H1 (cell line): Measurements from ENCODE around the gene ATP7A. TPM values are rescaled to one million over a fixed set of nuclear protein-coding genes. Genes with fewer than 3 reads are reported as not detected.

ENCODE experiments used
- CTCF ChIA-PET: fragments of 300-600 bp; sonication (Branson Sonifier 250); formaldehyde crosslinking; loops from one replicate; lab custom pipeline; 2021; ENCODE audit not compliant: partially characterized antibody; lab: Charles Lee
- POLR2A ChIA-PET: fragments of 300-600 bp; sonication (Branson Sonifier 250); formaldehyde crosslinking; loops from one replicate; lab custom pipeline; 2021; ENCODE audit warnings: inconsistent platforms; ENCODE audit not compliant: partially characterized antibody; lab: Charles Lee
- DNase-seq, 2 experiments: peaks; one replicate each; pipeline versions ENCODE4 v3.0.0 to v3.0.0-alpha.2; 2010 to 2022; ENCODE audit warnings: low spot score in 2 of 2, low read depth in 1 of 2, mixed read lengths in 1 of 2
- FAIRE-seq: peaks from 2 replicates; lab custom pipeline; 2011; peaks lifted over from hg19 to GRCh38; lab: Jason Lieb, UNC
- H2AFZ ChIP-seq: 2 replicates; pipeline ENCODE4 v1.8.1; 2012; ENCODE audit warnings: low read length, inconsistent platforms
- H2AK5ac ChIP-seq: 2 replicates; pipeline ENCODE4 v1.6.1; 2013; ENCODE audit warnings: low read depth, low read length
- H2BK120ac ChIP-seq: replicated peaks from 2 replicates; pipeline ENCODE3; 2013; ENCODE audit warnings: low read depth, low read length, inconsistent platforms
- H2BK12ac ChIP-seq: 2 replicates; pipeline ENCODE4 v1.6.1; 2013; ENCODE audit warnings: low read depth, low read length
- H2BK15ac ChIP-seq: 2 replicates; pipeline ENCODE4 v1.6.1; 2013; ENCODE audit warnings: low read length
- H2BK20ac ChIP-seq: 2 replicates; pipeline ENCODE4 v1.6.1; 2013; ENCODE audit warnings: low read length
- H2BK5ac ChIP-seq: 2 replicates; pipeline ENCODE4 v1.6.1; 2013; ENCODE audit warnings: low read depth, low read length
- H3K14ac ChIP-seq: 2 replicates; pipeline ENCODE4 v1.6.1; 2013; ENCODE audit warnings: inconsistent platforms; ENCODE audit not compliant: insufficient read length
- H3K18ac ChIP-seq: 2 replicates; pipeline ENCODE4 v1.6.1; 2013; ENCODE audit warnings: low read length; ENCODE audit errors: extremely low read depth
- H3K23ac ChIP-seq: 2 replicates; pipeline ENCODE4 v1.6.1; 2013; ENCODE audit warnings: inconsistent platforms; ENCODE audit not compliant: insufficient read length
- H3K23me2 ChIP-seq: 2 replicates; pipeline ENCODE4 v1.6.1; 2013; ENCODE audit warnings: low read depth, low read length
- H3K27ac ChIP-seq: 2 replicates; pipeline ENCODE4 v1.6.1; 2011; ENCODE audit warnings: low read depth, low read length, inconsistent platforms
- H3K27me3 ChIP-seq, 4 experiments: replicated peaks in 1 of 4; 1 replicate in 1 of 4; 2 replicates in 3 of 4; pipeline versions ENCODE4 v1.6.1 to v1.8.1; 2011 to 2013; ENCODE audit warnings: low read length in 3 of 4, mild to moderate bottlenecking in 3 of 4, inconsistent platforms in 2 of 4, mixed read lengths in 2 of 4, moderate library complexity in 1 of 4; ENCODE audit not compliant: control insufficient read depth in 3 of 4, insufficient read depth in 3 of 4; ENCODE audit errors: extremely low read depth in 1 of 4
- H3K36me3 ChIP-seq, 4 experiments: 2 replicates each; pipeline versions ENCODE4 v1.6.1 to v1.8.1; 2011 to 2013; ENCODE audit warnings: mild to moderate bottlenecking in 4 of 4, low read length in 3 of 4, moderate library complexity in 2 of 4, control low read depth in 1 of 4, inconsistent platforms in 1 of 4; ENCODE audit not compliant: insufficient read depth in 4 of 4, control insufficient read depth in 2 of 4
- H3K4ac ChIP-seq: replicated peaks from 2 replicates; pipeline ENCODE3; 2013; ENCODE audit warnings: low read length, low read depth, mixed read lengths, inconsistent platforms; ENCODE audit not compliant: insufficient read length
- H3K4me1 ChIP-seq, 4 experiments: replicated peaks in 1 of 4; 1 replicate in 1 of 4; 2 replicates in 3 of 4; pipeline versions ENCODE4 v1.6.1 to v1.8.1; 2011 to 2013; ENCODE audit warnings: low read length in 3 of 4, inconsistent platforms in 2 of 4, mixed read lengths in 1 of 4; ENCODE audit not compliant: insufficient read depth in 4 of 4, control insufficient read depth in 3 of 4
- H3K4me2 ChIP-seq, 2 experiments: 2 replicates each; pipeline versions ENCODE4 v1.6.1 to v1.8.1; 2011 to 2013; ENCODE audit warnings: low read depth in 2 of 2, low read length in 2 of 2, control low read depth in 1 of 2, inconsistent platforms in 1 of 2, mild to moderate bottlenecking in 1 of 2; ENCODE audit not compliant: insufficient read depth in 1 of 2
- H3K4me3 ChIP-seq, 4 experiments: fragments of 200-600, 300-600 bp in 1 of 4; sonication (generic), shearing (Covaris generic), sonication (Bioruptor Twin) in 1 of 4; 2 replicates each; pipeline versions ENCODE4 v1.5.1 to v1.8.1; 2011 to 2016; ENCODE audit warnings: low read length in 4 of 4, low read depth in 3 of 4, control low read depth in 2 of 4, inconsistent platforms in 2 of 4, mild to moderate bottlenecking in 2 of 4, mixed read lengths in 1 of 4, moderate library complexity in 1 of 4; ENCODE audit not compliant: insufficient read depth in 2 of 4; ENCODE audit errors: extremely low read depth in 1 of 4
- H3K56ac ChIP-seq: replicated peaks from 2 replicates; pipeline ENCODE3; 2013; ENCODE audit warnings: low read depth, mild to moderate bottlenecking, mixed read lengths, low read length, inconsistent platforms; ENCODE audit not compliant: insufficient read length
- H3K79me1 ChIP-seq: 2 replicates; pipeline ENCODE4 v1.6.1; 2013; ENCODE audit warnings: low read depth, low read length, control low read depth
- H3K79me2 ChIP-seq, 2 experiments: 2 replicates each; pipeline versions ENCODE4 v1.6.1 to v1.8.1; 2012 to 2013; ENCODE audit warnings: low read length in 2 of 2, mild to moderate bottlenecking in 2 of 2, inconsistent platforms in 1 of 2; ENCODE audit not compliant: insufficient read depth in 2 of 2, control insufficient read depth in 1 of 2
- H3K9ac ChIP-seq, 4 experiments: replicated peaks in 1 of 4; 1 replicate in 1 of 4; 2 replicates in 3 of 4; pipeline versions ENCODE4 v1.6.1 to v1.8.1; 2011 to 2013; ENCODE audit warnings: low read depth in 3 of 4, low read length in 3 of 4, control low read depth in 2 of 4, mild to moderate bottlenecking in 2 of 4, moderate library complexity in 2 of 4, inconsistent platforms in 1 of 4; ENCODE audit errors: extremely low read depth in 1 of 4
- H3K9me3 ChIP-seq, 2 experiments: 2 replicates each; pipeline versions ENCODE4 v1.6.1 to v1.8.1; 2012 to 2013; ENCODE audit warnings: mild to moderate bottlenecking in 2 of 2, moderate library complexity in 2 of 2, control low read depth in 1 of 2, inconsistent platforms in 1 of 2, low read depth in 1 of 2, low read length in 1 of 2, mixed read lengths in 1 of 2; ENCODE audit not compliant: insufficient read depth in 2 of 2
- H4K20me1 ChIP-seq, 2 experiments: replicated peaks in 1 of 2; 2 replicates each; pipeline versions ENCODE3 to v1.8.1; 2011 to 2013; ENCODE audit warnings: inconsistent platforms in 2 of 2, low read length in 2 of 2, mild to moderate bottlenecking in 1 of 2; ENCODE audit not compliant: insufficient read depth in 2 of 2, control insufficient read depth in 1 of 2
- H4K5ac ChIP-seq: 2 replicates; pipeline ENCODE4 v1.6.1; 2013; ENCODE audit warnings: low read length, low read depth, mixed read lengths, inconsistent platforms; ENCODE audit not compliant: insufficient read length
- H4K8ac ChIP-seq: 2 replicates; pipeline ENCODE4 v1.8.0; 2013; ENCODE audit warnings: mild to moderate bottlenecking, moderate library complexity, low read length, inconsistent platforms; ENCODE audit not compliant: insufficient read depth; ENCODE audit errors: extremely low read depth
- H4K91ac ChIP-seq: replicated peaks from 2 replicates; pipeline ENCODE3; 2013; ENCODE audit warnings: low read length, mixed read lengths, inconsistent platforms; ENCODE audit not compliant: insufficient read length
- ATF3 ChIP-seq: IDR thresholded peaks from 2 replicates; pipeline ENCODE4 v1.6.1; 2011; ENCODE audit warnings: low read depth, mild to moderate bottlenecking, low read length; ENCODE audit not compliant: insufficient read depth
- BCL11A ChIP-seq, 2 experiments: IDR thresholded peaks; one replicate each; pipeline ENCODE4 v1.6.1; 2011; ENCODE audit warnings: low read depth in 2 of 2, low read length in 2 of 2, mild to moderate bottlenecking in 2 of 2
- BRCA1 ChIP-seq: IDR thresholded peaks from 2 replicates; pipeline ENCODE4 v1.6.1; 2012; ENCODE audit warnings: low read depth, low read length, improper control_type of control experiment
- CREB1 ChIP-seq: IDR thresholded peaks from 2 replicates; pipeline ENCODE4 v1.6.1; 2012; ENCODE audit warnings: inconsistent platforms
- CTBP2 ChIP-seq: IDR thresholded peaks from 2 replicates; pipeline ENCODE4 v1.7.0; 2011; ENCODE audit warnings: borderline replicate concordance, mild to moderate bottlenecking, moderate library complexity, mixed read lengths, low read length; ENCODE audit not compliant: insufficient read depth, insufficient read length
- EGR1 ChIP-seq: IDR thresholded peaks from 2 replicates; pipeline ENCODE4 v1.6.1; 2011; ENCODE audit warnings: low read depth, low read length, borderline replicate concordance
- HDAC2 ChIP-seq, 2 experiments: fragments of 300-600 bp in 1 of 2; sonication (generic) in 1 of 2; IDR thresholded peaks; 2 replicates each; pipeline ENCODE4 v1.6.1; 2011 to 2012; ENCODE audit warnings: low read depth in 2 of 2, low read length in 2 of 2, mild to moderate bottlenecking in 2 of 2, moderate library complexity in 2 of 2, borderline replicate concordance in 1 of 2, inconsistent platforms in 1 of 2
- NANOG ChIP-seq: IDR thresholded peaks from 2 replicates; pipeline ENCODE4 v1.6.1; 2011; ENCODE audit warnings: low read length, low read depth, mild to moderate bottlenecking, inconsistent platforms; ENCODE audit not compliant: insufficient read depth, poor library complexity, severe bottlenecking
- NRF1 ChIP-seq: IDR thresholded peaks from 2 replicates; pipeline ENCODE4 v1.6.1; 2011; ENCODE audit warnings: mild to moderate bottlenecking, low read depth, low read length, improper control_type of control experiment
- POLR2AphosphoS5 ChIP-seq: IDR thresholded peaks from 2 replicates; pipeline ENCODE4 v1.6.1; 2011; ENCODE audit warnings: low read depth, low read length
- RXRA ChIP-seq: IDR thresholded peaks from 2 replicates; pipeline ENCODE4 v1.6.1; 2011; ENCODE audit warnings: low read depth, mild to moderate bottlenecking, low read length, moderate library complexity; ENCODE audit not compliant: insufficient read depth
- SP1 ChIP-seq: IDR thresholded peaks from 2 replicates; pipeline ENCODE4 v1.6.1; 2011; ENCODE audit warnings: low read depth, low read length
- TCF12 ChIP-seq: IDR thresholded peaks from 2 replicates; pipeline ENCODE4 v1.6.1; 2011; ENCODE audit warnings: low read depth, mild to moderate bottlenecking, low read length
- ZNF274 ChIP-seq: IDR thresholded peaks from 2 replicates; pipeline ENCODE4 v1.7.0; 2012; ENCODE audit warnings: low read length, borderline replicate concordance; ENCODE audit errors: extremely low read depth
- polyA plus RNA-seq, 7 experiments: library from polyadenylated mRNA; depleted of rRNA in 3 of 7; stranded (reverse) in 5 of 7; unstranded in 2 of 7; fragments of >200 nt in 5 of 7; fragments of 200-250 nt in 2 of 7; gene quantifications; 1 replicate in 5 of 7; 2 replicates in 1 of 7; 4 replicates in 1 of 7; pipeline versions ENCODE4 v1.2.1 to v1.2.3, GENCODE V29; 2011 to 2013; ENCODE audit warnings: missing spikeins in 2 of 7, mixed read lengths in 2 of 7
- total RNA-seq: library from RNA; stranded (reverse); fragmentation: NEBNext Ultra II Directional; extraction: Animal tissue kit (Norgen Biotek cat#: 25700); gene quantifications from 2 replicates; pipeline ENCODE4 v1.2.1, GENCODE V29; 2021

ATP7A gene
- total and polyA plus RNA-seq, 2 of the 8 experiments (the other 6 are each of a cell fraction or from before 2014, with no cell fraction given), result 0.73 to 2.8 TPM

- H4K8ac ChIP-seq, result no peak overlapping the region
- H3K4me1 ChIP-seq, result no peaks in the 10 kb centered on the region
- H3K36me3 ChIP-seq, result no peaks in the 10 kb centered on the region
- no peak overlapping the region for H3K18ac ChIP-seq
- no peak overlapping the region for H2BK120ac ChIP-seq
- no peak overlapping the region for H2BK15ac ChIP-seq
- no peak overlapping the region for H3K27ac ChIP-seq
- H3K23ac ChIP-seq, result no peak overlapping the region
- H3K79me1 ChIP-seq, result no peaks in the 10 kb centered on the region
- no peak overlapping the region for H3K4ac ChIP-seq
- H3K27me3 ChIP-seq, result no peaks in the 10 kb centered on the region
- H3K9ac ChIP-seq, result no peak overlapping the region
- H4K20me1 ChIP-seq, result no peaks in the 10 kb centered on the region
- POLR2A ChIA-PET, result no interaction called here
- H3K23me2 ChIP-seq, result no peaks in the 10 kb centered on the region
- DNase-seq (no peak), FAIRE-seq (no peak)
- H3K14ac ChIP-seq, result no peak overlapping the region
- H2BK5ac ChIP-seq, result no peak overlapping the region
- H2BK20ac ChIP-seq, result no peak overlapping the region
- H3K4me2 ChIP-seq, result no peak overlapping the region
- H3K9me3 ChIP-seq, result no peaks in the 10 kb centered on the region
- H4K91ac ChIP-seq, result no peak overlapping the region
- H3K4me3 ChIP-seq, result no peak overlapping the region
- no peak overlapping the region for H3K56ac ChIP-seq
- H2BK12ac ChIP-seq, result no peak overlapping the region
- H2AFZ ChIP-seq, result no peak overlapping the region
- no peak overlapping the region for H2AK5ac ChIP-seq
- H3K79me2 ChIP-seq, result no peaks in the 10 kb centered on the region
- no peak overlapping the region for H4K5ac ChIP-seq
- CTCF ChIA-PET, result interaction anchor here (0.6 kb wide), 1 partner anchor 84 kb away, joined by 3 read pairs; no protein-coding TSS in a partner anchor
- TF ChIP-seq RXRA (no peak), BCL11A (IDR thresholded peaks at IDR 0.05; ENCODE audit: low read depth in 2 of 2, low read length in 2 of 2) (no peak), NRF1 (no peak), CTBP2 (no peak), TCF12 (no peak), ATF3 (no peak), NANOG (no peak), POLR2AphosphoS5 (no peak), EGR1 (no peak), HDAC2 (IDR thresholded peaks at IDR 0.05; ENCODE audit: borderline replicate concordance in 1 of 2, low read depth in 2 of 2, low read length in 2 of 2) (no peak), SP1 (no peak), CREB1 (no peak), BRCA1 (no peak), ZNF274 (no peak)
Measured at GRCh38 chrX:77977095-77977494, 66.6 kb downstream of the ATP7A start.
